Measurements from ENCODE around the gene MRPL28. TPM values are rescaled to one million over a fixed set of nuclear protein-coding genes. Genes with fewer than 3 reads are reported as not detected.
"Not testable (repeated sequence)": the region's sequence is repeated elsewhere in the genome, so short reads cannot be mapped to it uniquely, and the experiment has no call there.

The MRPL28 gene
- total and polyA plus RNA-seq, 4 donors = 35.5 to 107 (median 40.3) TPM

DNA sequence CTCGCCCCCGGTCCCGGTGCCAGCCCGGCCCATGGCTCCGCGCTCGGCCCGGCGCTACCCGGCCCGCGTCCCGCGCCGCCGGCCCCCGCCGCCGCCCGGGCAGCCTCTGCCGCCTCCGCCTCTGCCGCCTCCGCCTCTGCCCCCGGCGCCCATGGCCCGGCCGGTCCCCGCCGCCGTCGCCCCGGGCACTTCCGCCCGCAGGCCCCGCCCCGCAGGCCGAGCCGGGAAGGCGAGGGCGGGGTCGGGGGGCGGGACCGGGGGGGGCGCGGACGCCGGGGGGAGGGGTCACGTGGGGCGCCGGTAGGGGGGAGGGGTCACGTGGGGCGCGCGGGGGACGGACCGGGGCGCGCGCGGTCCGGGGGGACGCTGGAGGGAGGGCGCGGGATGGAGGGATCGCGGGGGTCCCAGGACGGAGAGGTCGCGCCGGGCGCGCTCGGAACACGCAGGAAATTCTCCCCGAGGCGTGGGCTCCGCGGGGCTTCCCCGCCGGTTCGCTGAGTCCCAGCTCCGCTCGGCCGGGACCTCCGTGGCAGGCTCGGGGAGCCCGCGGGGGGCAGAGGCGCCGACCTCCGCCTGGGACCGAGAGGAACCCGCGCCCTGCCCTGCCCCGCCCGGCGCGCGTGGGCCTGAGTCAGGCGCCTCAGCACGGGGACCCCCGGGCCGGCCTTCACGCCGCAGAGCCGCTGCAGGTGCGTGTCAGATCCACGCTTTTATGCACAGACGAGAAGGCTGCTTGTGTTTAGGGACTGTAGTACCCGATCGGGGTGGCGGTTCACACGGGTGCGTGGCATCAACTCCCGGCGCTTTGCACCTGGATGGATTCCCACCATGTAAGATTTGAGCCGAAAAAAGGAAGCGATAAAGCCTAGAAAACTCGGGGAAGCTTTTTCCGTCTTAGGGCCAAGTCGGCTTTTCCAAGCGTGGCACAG lies 11.7 kb upstream of the MRPL28 start, which contains the start of gene PGAP6:
Gene PGAP6, minus strand, starts transcription at position 190 of the 929 bp plus-strand sequence. Its CDS starts 157 bp downstream, at position 33.
- 1 to 2% methylated on average over 66 to 123 of the region's 123 CpGs for WGBS, 2 donors
- Histone ChIP-seq H3K4me3 (ENCODE audit: low read length in 2 of 2) (peak within 1 kb of the TSS; percentile 60 to 91), H3K9me3 (ENCODE audit: control insufficient read depth, low read length) (no peaks in the 10 kb centered on the region), H3K27me3 (ENCODE audit: control insufficient read depth in 1 of 2, insufficient read depth in 2 of 2, low read length in 1 of 2) (no peaks in the 10 kb centered on the region), H3K27ac (ENCODE audit: low read depth in 1 of 2, low read length in 2 of 2) (no peak within 1 kb of the TSS), H3K4me1 (ENCODE audit: control insufficient read depth in 1 of 2, insufficient read depth in 2 of 2, low read length in 2 of 2) (no peaks in the 10 kb centered on the region), H3K36me3 (ENCODE audit: control insufficient read depth in 1 of 2, insufficient read depth in 2 of 2, low read length in 1 of 2) (peaks cover 0 to 3% of the 10 kb centered on the region in 2 donors)
- DNase-seq = peak; percentile 63 to 87
- peak; percentile 78 for ATAC-seq (ENCODE audit: low FRiP score)
- intact Hi-C loops (cut with DNase I) = no loop called here

DNA sequence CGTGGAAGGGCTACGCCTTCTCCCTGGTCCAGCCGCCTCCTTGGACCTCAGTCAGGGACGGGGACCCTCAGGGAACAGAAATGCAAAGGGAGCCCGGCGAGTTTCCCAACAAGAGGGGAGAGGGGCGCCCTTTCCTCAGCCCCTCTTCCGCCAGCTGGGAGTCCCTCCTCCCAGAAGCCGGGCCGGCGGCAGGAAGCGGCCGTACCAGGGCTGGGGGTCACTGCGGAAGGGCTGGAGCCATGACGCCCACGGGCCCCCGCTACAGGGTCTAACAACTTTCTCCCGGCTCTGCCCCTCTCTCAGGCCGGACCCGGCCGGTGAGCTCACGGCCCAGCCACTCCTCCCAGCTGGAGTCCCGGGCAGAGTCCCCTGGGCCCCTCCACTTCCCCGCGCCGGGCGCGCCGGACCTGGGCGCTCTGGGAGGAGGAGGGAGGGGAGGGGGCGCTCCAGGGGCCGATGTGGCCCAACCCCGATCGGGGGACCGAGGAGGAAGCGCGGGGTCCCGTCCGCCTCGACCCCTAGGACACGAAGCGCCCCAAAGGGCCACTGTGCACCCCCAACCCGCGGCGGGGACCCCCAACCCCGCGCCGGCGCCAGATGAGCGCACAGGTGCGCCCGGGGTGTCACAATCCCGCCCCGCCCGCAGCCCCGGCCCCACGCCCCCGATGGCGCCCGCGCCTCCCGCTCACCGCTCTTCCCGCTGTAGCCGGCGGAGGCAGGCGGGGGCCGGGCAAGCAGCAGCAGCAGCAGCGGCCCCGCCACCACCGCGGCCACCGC lies 10.9 kb upstream of the MRPL28 start:
- Histone ChIP-seq H3K36me3 (ENCODE audit: control insufficient read depth in 1 of 2, insufficient read depth in 2 of 2, low read length in 1 of 2) (peaks cover 0 to 3% of the 10 kb centered on the region in 2 donors), H3K4me1 (ENCODE audit: control insufficient read depth in 1 of 2, insufficient read depth in 2 of 2, low read length in 2 of 2) (no peaks in the 10 kb centered on the region), H3K4me3 (ENCODE audit: low read length in 2 of 2) (peak overlapping the region; percentile 60 to 91), H3K27ac (ENCODE audit: low read depth in 1 of 2, low read length in 2 of 2) (no peak overlapping the region), H3K27me3 (ENCODE audit: control insufficient read depth in 1 of 2, insufficient read depth in 2 of 2, low read length in 1 of 2) (no peaks in the 10 kb centered on the region), H3K9me3 (ENCODE audit: control insufficient read depth, low read length) (no peaks in the 10 kb centered on the region)
- intact Hi-C loops (cut with DNase I) = no loop called here
- DNase-seq = peak in 1 of 2 donors; percentile 82
- peak; percentile 17 for ATAC-seq (ENCODE audit: low FRiP score)
- 0 to 1% methylated on average over 52 to 73 of the region's 73 CpGs for WGBS, 2 donors

DNA sequence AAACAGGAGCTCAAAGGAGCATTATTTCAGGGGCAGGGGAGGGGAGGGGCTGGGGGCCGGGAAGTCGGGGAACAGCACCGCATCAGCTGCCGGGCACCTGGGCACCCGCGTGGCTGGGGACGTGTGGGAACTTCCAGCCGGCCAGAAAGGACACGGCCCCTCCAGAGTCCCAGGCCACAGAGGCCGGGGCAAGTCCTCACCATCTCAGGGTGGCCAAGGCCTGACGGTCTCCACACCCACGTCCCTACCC lies 10.3 kb upstream of the MRPL28 start:
- WGBS, 2 donors = 2 to 3% methylated on average over 12 of the region's 12 CpGs
- peak; percentile 4 for ATAC-seq (ENCODE audit: low FRiP score)
- Histone ChIP-seq H3K27me3 (ENCODE audit: control insufficient read depth in 1 of 2, insufficient read depth in 2 of 2, low read length in 1 of 2) (no peaks in the 10 kb centered on the region), H3K36me3 (ENCODE audit: control insufficient read depth in 1 of 2, insufficient read depth in 2 of 2, low read length in 1 of 2) (peaks cover 0 to 3% of the 10 kb centered on the region in 2 donors), H3K4me3 (ENCODE audit: low read length in 2 of 2) (peak overlapping the region in 1 of 2 donors; percentile 60), H3K4me1 (ENCODE audit: control insufficient read depth in 1 of 2, insufficient read depth in 2 of 2, low read length in 2 of 2) (no peaks in the 10 kb centered on the region), H3K27ac (ENCODE audit: low read depth in 1 of 2, low read length in 2 of 2) (no peak overlapping the region), H3K9me3 (ENCODE audit: control insufficient read depth, low read length) (no peaks in the 10 kb centered on the region)
- no peak for DNase-seq
- intact Hi-C loops (cut with DNase I) = no loop called here

DNA sequence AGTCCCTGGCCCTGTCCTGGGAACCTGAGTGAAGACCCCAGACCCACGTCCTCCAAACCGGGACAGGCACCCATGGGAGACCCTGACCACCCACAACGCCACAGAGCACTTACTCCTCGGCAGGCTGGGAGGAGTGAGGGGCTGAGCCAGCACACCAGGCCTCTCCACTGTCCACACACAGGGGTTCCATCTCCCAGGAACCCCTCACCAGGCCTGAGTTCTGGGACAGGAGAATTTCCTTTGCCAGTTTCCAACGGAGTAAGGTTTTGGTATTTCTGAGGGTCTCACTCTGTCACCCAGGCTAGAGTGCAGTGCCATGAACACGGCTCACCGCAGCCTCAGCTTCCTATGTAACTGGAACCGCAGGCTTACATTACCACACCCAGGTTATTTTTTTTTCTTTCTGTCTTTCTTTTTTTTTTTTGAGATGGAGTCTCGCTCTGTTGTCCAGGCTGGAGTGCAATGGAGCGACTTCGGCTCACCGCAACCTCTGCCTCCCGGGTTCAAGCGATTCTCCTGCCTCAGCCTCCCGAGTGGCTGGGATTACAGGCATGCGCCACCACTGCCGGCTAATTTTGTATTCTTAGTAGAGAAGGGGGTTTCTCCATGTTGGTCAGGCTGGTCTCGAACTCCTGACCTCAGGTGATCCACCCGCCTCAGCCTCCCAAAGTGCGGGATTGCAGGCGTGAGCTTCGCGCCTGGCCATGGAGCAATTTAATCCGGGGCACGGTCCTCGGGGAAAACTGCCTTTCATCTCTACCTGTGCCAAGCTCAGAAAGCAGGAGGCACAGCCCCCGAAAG lies 9.8 kb upstream of the MRPL28 start:
- H3K27ac ChIP-seq (ENCODE audit: low read depth in 1 of 2, low read length in 2 of 2) = no peak overlapping the region
- no peak overlapping the region for H3K4me3 ChIP-seq (ENCODE audit: low read length in 2 of 2)
- no peak for DNase-seq
- ATAC-seq (ENCODE audit: low FRiP score) = no peak
- WGBS, 2 donors = 79 to 81% methylated on average over 27 of the region's 27 CpGs
- no peaks in the 10 kb centered on the region for H3K9me3 ChIP-seq (ENCODE audit: control insufficient read depth, low read length)
- H3K4me1 ChIP-seq (ENCODE audit: control insufficient read depth in 1 of 2, insufficient read depth in 2 of 2, low read length in 2 of 2) = no peaks in the 10 kb centered on the region
- H3K27me3 ChIP-seq (ENCODE audit: control insufficient read depth in 1 of 2, insufficient read depth in 2 of 2, low read length in 1 of 2) = no peaks in the 10 kb centered on the region
- H3K36me3 ChIP-seq (ENCODE audit: control insufficient read depth in 1 of 2, insufficient read depth in 2 of 2, low read length in 1 of 2) = peaks cover 0 to 3% of the 10 kb centered on the region in 2 donors
- intact Hi-C loops (cut with DNase I) = no loop called here

DNA sequence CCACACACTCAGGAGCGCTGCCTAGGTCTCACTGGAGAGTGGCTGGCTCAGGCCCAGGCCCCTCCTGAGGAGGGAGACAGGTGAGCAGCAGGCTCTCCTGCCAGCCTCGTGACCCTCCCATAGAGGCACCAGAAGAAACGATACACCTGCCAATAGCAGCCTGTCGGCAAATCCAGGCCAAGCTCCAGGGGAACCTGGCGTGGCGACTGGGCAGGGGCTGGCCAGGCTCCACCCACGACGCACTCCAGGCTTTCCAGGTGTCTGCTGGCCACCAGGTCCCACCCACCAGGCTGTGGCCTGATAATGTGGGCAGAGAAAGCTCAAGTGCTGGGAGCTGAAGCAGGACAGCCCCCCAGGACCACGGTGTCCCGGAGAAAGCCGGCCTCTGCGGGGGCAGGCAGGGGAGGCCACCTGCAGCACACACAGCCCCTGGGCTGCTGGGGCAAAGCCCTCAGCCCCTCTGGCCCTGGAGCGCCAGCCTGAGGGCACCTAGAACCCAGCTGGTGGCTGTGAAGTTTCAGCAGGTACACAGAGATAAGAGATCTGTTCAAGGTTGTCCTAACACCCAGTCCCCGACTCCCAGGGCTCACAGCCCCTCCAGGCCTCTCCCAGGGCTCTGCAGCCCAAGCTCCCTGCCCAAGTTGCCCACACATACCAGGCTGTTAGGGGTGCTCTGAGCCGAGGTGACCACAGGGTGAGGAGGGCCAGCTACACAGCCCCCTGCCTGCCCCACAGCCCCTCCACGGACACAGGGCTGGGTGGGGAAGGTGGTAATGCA lies 9.0 kb upstream of the MRPL28 start:
- intact Hi-C loops (cut with DNase I) = no loop called here
- ATAC-seq (ENCODE audit: low FRiP score) = no peak
- DNase-seq = no peak
- Histone ChIP-seq H3K9me3 (ENCODE audit: control insufficient read depth, low read length) (no peaks in the 10 kb centered on the region), H3K36me3 (ENCODE audit: control insufficient read depth in 1 of 2, insufficient read depth in 2 of 2, low read length in 1 of 2) (peaks cover 0 to 5% of the 10 kb centered on the region in 2 donors), H3K4me1 (ENCODE audit: control insufficient read depth in 1 of 2, insufficient read depth in 2 of 2, low read length in 2 of 2) (no peaks in the 10 kb centered on the region), H3K27ac (ENCODE audit: low read depth in 1 of 2, low read length in 2 of 2) (no peak overlapping the region), H3K4me3 (ENCODE audit: low read length in 2 of 2) (no peak overlapping the region), H3K27me3 (ENCODE audit: control insufficient read depth in 1 of 2, insufficient read depth in 2 of 2, low read length in 1 of 2) (no peaks in the 10 kb centered on the region)
- WGBS, 2 donors = 85 to 87% methylated on average over 16 of the region's 16 CpGs

DNA sequence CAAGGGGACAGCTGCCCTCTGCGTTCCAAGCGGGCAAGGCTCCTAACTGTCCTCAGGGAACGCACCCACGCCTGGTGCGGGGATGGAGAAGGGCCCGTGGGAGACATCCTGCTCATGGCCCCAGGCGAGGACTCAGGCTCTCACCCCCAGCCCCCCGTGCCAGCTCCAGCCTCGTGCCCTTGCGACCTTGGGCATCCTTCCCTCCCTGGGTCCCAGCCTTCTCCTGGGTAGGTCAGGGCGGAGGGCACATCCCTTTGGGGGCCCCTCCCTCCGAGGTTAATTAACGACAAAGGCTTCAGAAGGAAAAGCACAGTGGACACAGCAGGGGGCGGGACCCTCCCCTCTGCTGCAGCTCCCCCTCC lies 8.5 kb upstream of the MRPL28 start:
- ATAC-seq (ENCODE audit: low FRiP score) (no peak), DNase-seq (no peak)
- Histone ChIP-seq H3K27me3 (ENCODE audit: control insufficient read depth in 1 of 2, insufficient read depth in 2 of 2, low read length in 1 of 2) (no peaks in the 10 kb centered on the region), H3K36me3 (ENCODE audit: control insufficient read depth in 1 of 2, insufficient read depth in 2 of 2, low read length in 1 of 2) (peaks cover 0 to 7% of the 10 kb centered on the region in 2 donors), H3K27ac (ENCODE audit: low read depth in 1 of 2, low read length in 2 of 2) (no peak overlapping the region), H3K4me1 (ENCODE audit: control insufficient read depth in 1 of 2, insufficient read depth in 2 of 2, low read length in 2 of 2) (no peaks in the 10 kb centered on the region), H3K9me3 (ENCODE audit: control insufficient read depth, low read length) (no peaks in the 10 kb centered on the region), H3K4me3 (ENCODE audit: low read length in 2 of 2) (no peak overlapping the region)
- WGBS, 2 donors = 76 to 79% methylated on average over 14 of the region's 14 CpGs
- intact Hi-C loops (cut with DNase I) = no loop called here

DNA sequence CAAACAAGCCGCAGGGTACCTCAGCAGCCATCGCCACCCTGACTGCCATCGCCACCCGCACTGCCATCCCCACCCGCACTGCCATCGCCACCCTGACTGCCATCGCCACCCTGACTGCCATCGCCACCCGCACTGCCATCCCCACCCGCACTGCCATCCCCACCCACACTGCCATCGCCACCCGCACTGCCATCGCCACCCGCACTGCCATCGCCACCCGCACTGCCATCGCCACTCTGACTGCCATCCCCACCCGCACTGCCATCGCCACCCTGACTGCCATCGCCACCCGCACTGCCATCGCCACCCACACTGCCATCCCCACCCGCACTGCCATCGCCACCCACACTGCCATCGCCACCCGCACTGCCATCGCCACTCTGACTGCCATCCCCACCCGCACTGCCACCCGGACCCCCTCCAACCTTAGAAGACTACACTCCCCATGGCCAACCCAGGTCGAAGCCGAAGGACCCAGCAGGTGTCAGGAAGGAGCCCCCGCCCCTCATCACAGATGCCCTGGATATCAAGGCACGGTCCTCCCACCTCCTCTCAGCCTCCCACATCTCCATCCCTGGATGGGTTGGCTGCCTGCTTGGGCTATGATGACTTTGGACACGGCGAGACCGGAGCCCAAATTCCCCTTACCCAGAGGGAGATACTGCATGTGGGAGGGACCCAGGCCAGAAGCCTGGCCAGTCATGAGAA lies 7.9 kb upstream of the MRPL28 start:
- ATAC-seq (ENCODE audit: low FRiP score); H3K9me3 ChIP-seq (ENCODE audit: control insufficient read depth, low read length); H3K4me1 ChIP-seq (ENCODE audit: control insufficient read depth in 1 of 2, insufficient read depth in 2 of 2, low read length in 2 of 2); intact Hi-C loops (cut with DNase I); H3K4me3 ChIP-seq (ENCODE audit: low read length in 2 of 2); H3K36me3 ChIP-seq (ENCODE audit: control insufficient read depth in 1 of 2, insufficient read depth in 2 of 2, low read length in 1 of 2); DNase-seq; H3K27me3 ChIP-seq (ENCODE audit: control insufficient read depth in 1 of 2, insufficient read depth in 2 of 2, low read length in 1 of 2); H3K27ac ChIP-seq (ENCODE audit: low read depth in 1 of 2, low read length in 2 of 2): not testable (repeated sequence)
- 91 to 92% methylated on average over 35 to 36 of the region's 36 CpGs for WGBS, 2 donors
